Measurements from ENCODE around the gene LRRC8D.

The LRRC8D gene

GRCh38 chr1:89872567-89872966 lies 51.7 kb downstream of the LRRC8D start:
- DNase-seq: no peak

- no peak for DNase-seq
Observed at GRCh38 chr1:89873288-89873687, 52.5 kb downstream of the LRRC8D start.

- DNase-seq: no peak
Observed at GRCh38 chr1:89873770-89874169, 52.9 kb downstream of the LRRC8D start.

GRCh38 chr1:89876463-89876862 lies 55.6 kb downstream of the LRRC8D start:
- DNase-seq: no peak

GRCh38 chr1:89877756-89878155 lies 56.9 kb downstream of the LRRC8D start:
- DNase-seq: no peak

- no peak for DNase-seq
Observed at GRCh38 chr1:89878256-89878655, 57.4 kb downstream of the LRRC8D start.

- no peak for DNase-seq
Observed at GRCh38 chr1:89880679-89881078, 59.8 kb downstream of the LRRC8D start.

- no peak for DNase-seq
Observed at GRCh38 chr1:89881415-89882058, 60.7 kb downstream of the LRRC8D start.

GRCh38 chr1:89882348-89883029 lies 61.7 kb downstream of the LRRC8D start:
- no peak for DNase-seq

GRCh38 chr1:89883030-89883379 lies 62.2 kb downstream of the LRRC8D start:
- no peak for DNase-seq

GRCh38 chr1:89884718-89885596 lies 64.1 kb downstream of the LRRC8D start:
- DNase-seq: no peak

- no peak for DNase-seq
Observed at GRCh38 chr1:89887270-89887669, 66.4 kb downstream of the LRRC8D start.

- no peak for DNase-seq
Observed at GRCh38 chr1:89887713-89888112, 66.9 kb downstream of the LRRC8D start.

- DNase-seq: no peak
Observed at GRCh38 chr1:89888480-89889322, 67.9 kb downstream of the LRRC8D start.

GRCh38 chr1:89889323-89889615 lies 68.4 kb downstream of the LRRC8D start:
- no peak for DNase-seq

- no peak for DNase-seq
Observed at GRCh38 chr1:89890085-89890752, 69.4 kb downstream of the LRRC8D start.

- no peak for DNase-seq
Observed at GRCh38 chr1:89892816-89893215, 72.0 kb downstream of the LRRC8D start.

- DNase-seq: no peak
Observed at GRCh38 chr1:89894210-89895201, 73.7 kb downstream of the LRRC8D start.

GRCh38 chr1:89896105-89896942 lies 75.5 kb downstream of the LRRC8D start:
- DNase-seq: no peak
